HCEC 1CT (cell line): ENCODE results near the gene TTC32.
"Not testable (repeated sequence)": the region's sequence is repeated elsewhere in the genome, so short reads cannot be mapped to it uniquely, and the experiment has no call there.

ENCODE experiments used
- DNase-seq: peaks from one replicate; pipeline ENCODE4 v3.0.0-alpha.2; 2017

Gene TTC32

GRCh38 chr2:19901442-19902215 lies at the start of gene TTC32:
TTC32 (minus strand) TSS chr2:19901983; CDS start chr2:19901854, 129 bp downstream.
- peak; percentile 88 for DNase-seq

GRCh38 chr2:19949071-19949470 lies 47.3 kb upstream of the TTC32 start:
- peak; percentile 24 for DNase-seq

- no peak for DNase-seq
Observed at GRCh38 chr2:19947184-19947940, 45.6 kb upstream of the TTC32 start.

- DNase-seq, result no peak
Observed at GRCh38 chr2:19944205-19944845, 42.5 kb upstream of the TTC32 start.

GRCh38 chr2:19943189-19943588 lies 41.4 kb upstream of the TTC32 start:
- DNase-seq, result no peak

GRCh38 chr2:19942199-19942598 lies 40.4 kb upstream of the TTC32 start:
- no peak for DNase-seq

- no peak for DNase-seq
Observed at GRCh38 chr2:19937004-19937403, 35.2 kb upstream of the TTC32 start.

- no peak for DNase-seq
Observed at GRCh38 chr2:19936203-19936602, 34.4 kb upstream of the TTC32 start.

GRCh38 chr2:19933351-19933981 lies 31.7 kb upstream of the TTC32 start:
- peak; percentile 89 for DNase-seq

GRCh38 chr2:19932928-19933327 lies 31.1 kb upstream of the TTC32 start:
- no peak for DNase-seq

GRCh38 chr2:19929226-19929625 lies 27.4 kb upstream of the TTC32 start:
- no peak for DNase-seq

GRCh38 chr2:19927816-19928215 lies 26.0 kb upstream of the TTC32 start:
- DNase-seq, result not testable (repeated sequence)

GRCh38 chr2:19924526-19924925 lies 22.7 kb upstream of the TTC32 start:
- not testable (repeated sequence) for DNase-seq

GRCh38 chr2:19922188-19922587 lies 20.4 kb upstream of the TTC32 start:
- not testable (repeated sequence) for DNase-seq

GRCh38 chr2:19916385-19916950 lies 14.7 kb upstream of the TTC32 start:
- no peak for DNase-seq

- no peak for DNase-seq
Observed at GRCh38 chr2:19914266-19914975, 12.6 kb upstream of the TTC32 start.

GRCh38 chr2:19911808-19912509 lies 10.2 kb upstream of the TTC32 start:
- DNase-seq, result peak; percentile 95

- DNase-seq, result peak; percentile 26
Observed at GRCh38 chr2:19902216-19902740, 495 bp upstream of the TTC32 start.

GRCh38 chr2:19900931-19901441 lies 797 bp downstream of the TTC32 start:
- DNase-seq, result no peak

- DNase-seq, result no peak
Observed at GRCh38 chr2:19899985-19900930, 1.5 kb downstream of the TTC32 start.
